ENCODE measurements around the gene MYOD1. TPM values are rescaled to one million over a fixed set of nuclear protein-coding genes. Genes with fewer than 3 reads are reported as not detected.

Gene MYOD1
- not detected for total RNA-seq

GRCh38 chr11:17719028-17719937, at the start of gene MYOD1:
MYOD1 (plus strand) TSS chr11:17719571; CDS start chr11:17719783, 212 bp downstream.
- POLR2A ChIA-PET: interaction anchor here (0.8 kb wide), 1 partner anchor 16 kb away, joined by 3 read pairs; no protein-coding TSS in a partner anchor
- no peak within 1 kb of the TSS for H3K4me3 Mint-ChIP-seq
- H3K4me1 Mint-ChIP-seq: no peaks in the 10 kb centered on the region
- H3K27ac Mint-ChIP-seq: no peak within 1 kb of the TSS
- no peaks in the 10 kb centered on the region for H3K36me3 Mint-ChIP-seq (ENCODE audit: low read depth)
- no peaks in the 10 kb centered on the region for H3K9me3 Mint-ChIP-seq
- H3K27me3 Mint-ChIP-seq: peaks cover 45% of the 10 kb centered on the region
- no peak for DNase-seq
- CTCF ChIA-PET: no interaction called here

- ChIA-PET POLR2A (no interaction called here), CTCF (no interaction called here)
- H3K4me3 Mint-ChIP-seq: no peak overlapping the region
- no peaks in the 10 kb centered on the region for H3K36me3 Mint-ChIP-seq (ENCODE audit: low read depth)
- H3K27me3 Mint-ChIP-seq: peaks cover 27% of the 10 kb centered on the region
- no peak for DNase-seq
- H3K9me3 Mint-ChIP-seq: peaks cover 2% of the 10 kb centered on the region
- no peak overlapping the region for H3K27ac Mint-ChIP-seq
- no peaks in the 10 kb centered on the region for H3K4me1 Mint-ChIP-seq
Measured at GRCh38 chr11:17672469-17672868, 46.9 kb upstream of the MYOD1 start.

DNA sequence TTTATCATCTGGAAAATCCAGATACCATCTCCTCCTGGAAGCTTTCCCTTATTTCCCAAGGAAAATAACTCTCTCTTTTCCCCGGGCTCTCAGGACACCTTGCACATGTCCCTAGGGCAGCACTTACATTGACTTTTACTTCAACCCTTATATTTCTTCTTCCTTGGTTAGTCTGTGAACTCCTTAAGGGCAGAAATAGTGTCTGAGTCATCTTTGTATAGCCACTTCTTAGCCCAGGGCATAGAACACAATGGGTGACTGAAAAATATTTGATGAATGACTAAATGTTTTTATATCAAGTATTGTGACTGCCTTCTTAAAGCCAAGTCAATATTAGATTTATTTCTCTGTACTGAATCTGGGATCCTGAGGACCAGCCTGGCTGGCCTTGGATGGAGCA, 45.4 kb upstream of the MYOD1 start:
- POLR2A ChIA-PET: no interaction called here
- H3K36me3 Mint-ChIP-seq (ENCODE audit: low read depth): no peaks in the 10 kb centered on the region
- DNase-seq: no peak
- CTCF ChIA-PET: no interaction called here
- no peak overlapping the region for H3K27ac Mint-ChIP-seq
- no peaks in the 10 kb centered on the region for H3K4me1 Mint-ChIP-seq
- peaks cover 18% of the 10 kb centered on the region for H3K27me3 Mint-ChIP-seq
- no peak overlapping the region for H3K4me3 Mint-ChIP-seq
- peaks cover 2% of the 10 kb centered on the region for H3K9me3 Mint-ChIP-seq

- H3K27ac Mint-ChIP-seq: no peak overlapping the region
- DNase-seq: no peak
- H3K4me1 Mint-ChIP-seq: no peaks in the 10 kb centered on the region
- ChIA-PET POLR2A (no interaction called here), CTCF (no interaction called here)
- H3K36me3 Mint-ChIP-seq (ENCODE audit: low read depth): no peaks in the 10 kb centered on the region
- no peaks in the 10 kb centered on the region for H3K9me3 Mint-ChIP-seq
- peaks cover 18% of the 10 kb centered on the region for H3K27me3 Mint-ChIP-seq
- no peak overlapping the region for H3K4me3 Mint-ChIP-seq
Measured at GRCh38 chr11:17682848-17683247, 36.5 kb upstream of the MYOD1 start.

DNA sequence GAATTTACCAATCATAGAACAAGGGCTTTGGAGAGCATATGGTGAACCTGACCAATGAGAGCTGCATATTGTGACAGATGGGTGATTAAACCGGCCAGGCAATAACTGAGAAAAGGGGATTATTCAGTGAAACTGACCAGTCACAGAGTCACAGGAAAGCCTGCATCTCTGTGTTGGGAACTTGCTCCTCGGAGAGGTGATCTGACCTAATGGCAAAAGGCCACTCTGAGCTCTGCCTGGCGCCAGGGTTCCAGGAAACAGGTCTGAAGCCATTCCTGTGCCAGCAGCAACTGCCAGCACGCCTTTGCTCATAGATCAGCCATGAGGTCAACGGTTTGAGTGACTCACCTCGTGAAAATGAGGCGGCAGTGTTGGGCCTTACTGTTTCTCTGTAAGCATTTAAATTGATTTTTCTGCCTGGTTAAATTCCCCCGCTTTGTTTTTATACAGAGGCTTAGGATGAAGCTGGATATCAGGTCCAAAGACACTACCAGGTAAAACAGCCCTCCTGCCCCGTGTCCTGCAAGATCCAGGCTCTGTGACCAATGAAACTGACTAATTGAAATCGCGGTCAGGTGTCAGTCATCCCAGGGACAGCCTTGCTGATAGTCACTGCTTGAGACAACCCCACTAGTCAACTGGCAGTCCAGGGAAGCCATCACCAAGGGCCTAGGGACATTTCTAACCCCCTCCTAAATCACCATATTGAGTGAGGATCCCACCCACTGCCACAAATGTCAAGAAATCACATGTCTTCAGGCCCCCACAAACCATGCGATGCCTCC, 35.8 kb upstream of the MYOD1 start:
- H3K4me3 Mint-ChIP-seq: no peak overlapping the region
- peaks cover 18% of the 10 kb centered on the region for H3K27me3 Mint-ChIP-seq
- DNase-seq: no peak
- no peaks in the 10 kb centered on the region for H3K36me3 Mint-ChIP-seq (ENCODE audit: low read depth)
- ChIA-PET POLR2A (no interaction called here), CTCF (no interaction called here)
- no peak overlapping the region for H3K27ac Mint-ChIP-seq
- no peaks in the 10 kb centered on the region for H3K9me3 Mint-ChIP-seq
- no peaks in the 10 kb centered on the region for H3K4me1 Mint-ChIP-seq

GRCh38 chr11:17684550-17684949, 34.8 kb upstream of the MYOD1 start:
- CTCF ChIA-PET: no interaction called here
- no peaks in the 10 kb centered on the region for H3K36me3 Mint-ChIP-seq (ENCODE audit: low read depth)
- H3K4me1 Mint-ChIP-seq: no peaks in the 10 kb centered on the region
- H3K9me3 Mint-ChIP-seq: no peaks in the 10 kb centered on the region
- H3K27me3 Mint-ChIP-seq: peaks cover 18% of the 10 kb centered on the region
- DNase-seq: no peak
- POLR2A ChIA-PET: no interaction called here
- no peak overlapping the region for H3K4me3 Mint-ChIP-seq
- no peak overlapping the region for H3K27ac Mint-ChIP-seq

DNA sequence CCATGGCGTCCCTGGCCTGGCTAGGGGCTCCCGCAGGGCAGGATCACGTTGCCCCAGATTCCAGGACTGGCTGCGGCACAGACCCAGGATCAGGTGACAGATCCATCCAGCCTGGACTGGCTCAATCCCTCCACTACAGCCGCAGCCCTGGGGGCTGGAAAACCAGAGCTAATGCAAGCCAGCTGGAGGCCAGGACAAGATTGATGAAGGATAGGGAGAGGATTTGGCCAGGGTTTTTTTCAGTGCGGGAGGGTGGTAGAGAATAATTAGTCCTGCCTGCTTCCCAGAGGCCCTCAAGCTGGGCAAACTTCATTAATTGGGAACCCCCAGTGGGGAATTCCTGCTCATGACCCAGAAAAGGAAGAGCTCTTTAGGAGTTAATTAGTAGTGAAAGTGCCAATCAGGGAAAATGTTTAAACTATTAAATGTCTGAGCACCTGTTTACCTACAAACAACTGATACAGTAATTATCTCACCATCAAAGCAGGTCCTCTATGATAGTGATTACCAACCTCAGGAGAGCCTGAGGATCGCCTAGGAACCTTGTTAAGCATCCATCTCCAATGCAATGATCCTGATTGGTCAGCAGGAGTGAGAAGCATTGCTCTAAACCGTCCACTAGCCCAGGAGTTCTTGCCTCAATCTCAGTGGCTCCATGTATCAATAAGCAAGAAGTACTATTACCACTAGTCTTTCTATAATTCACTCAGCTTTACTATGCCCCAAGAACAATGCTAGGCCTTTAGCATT, 33.0 kb upstream of the MYOD1 start:
- H3K36me3 Mint-ChIP-seq (ENCODE audit: low read depth): no peaks in the 10 kb centered on the region
- CTCF ChIA-PET: interaction anchor here (0.8 kb wide), 1 partner anchor 30 kb away, joined by 4 read pairs; no protein-coding TSS in a partner anchor
- H3K9me3 Mint-ChIP-seq: no peaks in the 10 kb centered on the region
- POLR2A ChIA-PET: no interaction called here
- peaks cover 15% of the 10 kb centered on the region for H3K27me3 Mint-ChIP-seq
- no peak overlapping the region for H3K4me3 Mint-ChIP-seq
- H3K4me1 Mint-ChIP-seq: no peaks in the 10 kb centered on the region
- H3K27ac Mint-ChIP-seq: no peak overlapping the region
- no peak for DNase-seq

- Mint-ChIP-seq H3K27me3 (peaks cover 11% of the 10 kb centered on the region), H3K36me3 (ENCODE audit: low read depth) (no peaks in the 10 kb centered on the region), H3K9me3 (no peaks in the 10 kb centered on the region), H3K4me1 (no peaks in the 10 kb centered on the region), H3K4me3 (no peak overlapping the region), H3K27ac (no peak overlapping the region)
- POLR2A ChIA-PET: no interaction called here
- CTCF ChIA-PET: no interaction called here
- no peak for DNase-seq
Measured at GRCh38 chr11:17687946-17688670, 31.3 kb upstream of the MYOD1 start.

GRCh38 chr11:17691550-17691949, 27.8 kb upstream of the MYOD1 start:
- H3K27ac Mint-ChIP-seq: no peak overlapping the region
- H3K36me3 Mint-ChIP-seq (ENCODE audit: low read depth): no peaks in the 10 kb centered on the region
- ChIA-PET POLR2A (no interaction called here), CTCF (interaction anchor here (0.7 kb wide), 1 partner anchor 79 kb away, joined by 3 read pairs; no protein-coding TSS in a partner anchor)
- no peaks in the 10 kb centered on the region for H3K9me3 Mint-ChIP-seq
- DNase-seq: no peak
- no peak overlapping the region for H3K4me3 Mint-ChIP-seq
- H3K4me1 Mint-ChIP-seq: no peaks in the 10 kb centered on the region
- H3K27me3 Mint-ChIP-seq: peaks cover 30% of the 10 kb centered on the region

- Mint-ChIP-seq H3K9me3 (no peaks in the 10 kb centered on the region), H3K36me3 (ENCODE audit: low read depth) (no peaks in the 10 kb centered on the region), H3K27me3 (peaks cover 34% of the 10 kb centered on the region), H3K27ac (no peak overlapping the region), H3K4me3 (no peak overlapping the region), H3K4me1 (no peaks in the 10 kb centered on the region)
- ChIA-PET POLR2A (no interaction called here), CTCF (no interaction called here)
- no peak for DNase-seq
Measured at GRCh38 chr11:17691976-17692375, 27.4 kb upstream of the MYOD1 start.

DNA sequence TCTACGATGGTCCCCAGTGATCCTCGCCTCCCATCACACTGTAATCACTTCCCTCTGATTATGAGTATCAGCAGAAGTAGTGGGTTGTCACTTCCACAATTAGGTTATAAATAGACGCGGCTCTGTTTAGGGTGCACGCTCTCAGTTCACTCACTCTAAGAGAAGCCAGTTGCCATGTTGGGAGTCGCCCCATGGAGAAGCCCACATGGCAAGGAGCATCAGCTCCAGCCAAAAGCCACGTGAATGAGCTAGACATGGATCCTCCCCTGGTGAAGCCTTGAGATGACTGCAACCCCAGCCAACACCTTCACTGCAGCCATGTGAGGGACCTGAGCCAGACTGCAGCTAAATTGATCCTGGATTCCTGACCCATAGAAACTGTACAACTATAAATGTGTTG, 26.4 kb upstream of the MYOD1 start:
- H3K4me3 Mint-ChIP-seq: no peak overlapping the region
- DNase-seq: no peak
- H3K27me3 Mint-ChIP-seq: peaks cover 41% of the 10 kb centered on the region
- H3K27ac Mint-ChIP-seq: no peak overlapping the region
- ChIA-PET CTCF (interaction anchor here (0.6 kb wide), 1 partner anchor 818 kb away, joined by 3 read pairs; no protein-coding TSS in a partner anchor), POLR2A (no interaction called here)
- no peaks in the 10 kb centered on the region for H3K4me1 Mint-ChIP-seq
- no peaks in the 10 kb centered on the region for H3K9me3 Mint-ChIP-seq
- H3K36me3 Mint-ChIP-seq (ENCODE audit: low read depth): no peaks in the 10 kb centered on the region

DNA sequence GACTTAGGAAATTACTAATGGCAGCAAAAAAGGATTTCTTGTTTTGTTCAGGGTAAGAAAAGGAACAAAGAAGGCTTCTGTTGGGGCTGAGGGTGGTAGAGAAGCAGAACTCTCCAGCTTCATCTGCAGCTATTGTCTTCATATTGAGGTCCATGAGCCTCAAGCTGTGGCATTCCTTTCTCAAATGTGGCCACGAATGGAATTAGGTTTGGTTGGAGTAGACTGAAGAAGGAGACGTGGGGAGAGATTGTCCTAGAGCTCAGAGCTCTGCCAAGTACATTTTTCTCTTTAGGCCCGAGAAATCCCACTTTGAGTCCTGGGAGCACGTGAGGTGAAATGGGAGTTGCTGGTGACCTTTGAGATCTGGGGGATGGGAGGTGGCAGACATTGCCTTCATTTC, 25.8 kb upstream of the MYOD1 start:
- Mint-ChIP-seq H3K36me3 (ENCODE audit: low read depth) (no peaks in the 10 kb centered on the region), H3K27me3 (peaks cover 43% of the 10 kb centered on the region), H3K4me3 (no peak overlapping the region), H3K4me1 (no peaks in the 10 kb centered on the region), H3K9me3 (no peaks in the 10 kb centered on the region), H3K27ac (no peak overlapping the region)
- CTCF ChIA-PET: no interaction called here
- POLR2A ChIA-PET: no interaction called here
- no peak for DNase-seq

All from activated CD4-positive, alpha-beta T cell treated with anti-CD3 and anti-CD28 coated beads, Interleukin-2, amount 10 ng/mL, durations not matched to agents 7 days and 5 days (primary cell).